ENCODE data around the gene C19orf33.
"Not testable (repeated sequence)": the region's sequence is repeated elsewhere in the genome, so short reads cannot be mapped to it uniquely, and the experiment has no call there.

The C19orf33 gene

DNA sequence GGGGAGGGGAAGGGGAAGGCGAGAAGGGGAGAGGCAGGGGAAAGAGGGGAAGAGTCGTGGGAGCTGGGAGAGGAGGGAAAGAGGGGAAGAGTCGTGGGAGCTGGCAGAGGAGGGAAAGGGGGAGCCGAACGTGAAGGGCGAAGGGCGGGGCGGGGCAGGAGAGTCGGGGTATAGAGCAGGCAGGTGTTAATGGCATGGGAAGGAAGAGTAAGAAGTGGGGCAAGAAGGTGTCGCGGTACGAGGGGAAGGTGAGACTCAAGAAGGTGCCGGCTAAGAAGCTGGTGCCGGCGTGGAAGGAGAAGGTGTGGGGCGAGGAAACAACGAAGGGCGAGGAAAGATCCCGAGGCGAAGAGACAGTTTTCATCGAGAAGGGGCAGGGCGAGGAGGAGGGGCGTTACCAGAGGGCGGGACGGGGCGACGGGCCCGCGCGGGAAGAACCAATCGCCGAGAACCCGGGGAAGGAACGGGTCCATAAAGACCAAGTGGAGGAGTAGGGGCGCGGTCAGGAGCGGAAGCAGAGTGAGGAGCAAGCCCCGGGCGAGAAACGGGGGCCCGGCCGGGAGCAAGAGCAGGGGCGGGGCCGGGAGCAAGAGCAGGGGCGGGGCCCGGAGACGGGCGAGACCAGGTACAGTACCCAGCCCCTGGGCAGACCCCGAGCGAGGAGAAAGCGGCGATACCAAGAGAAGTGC, 32.0 kb downstream of the C19orf33 start:
- in situ Hi-C loops (cut with MboI; ENCODE audit: low sequenced_read_pairs): no loop called here

DNA sequence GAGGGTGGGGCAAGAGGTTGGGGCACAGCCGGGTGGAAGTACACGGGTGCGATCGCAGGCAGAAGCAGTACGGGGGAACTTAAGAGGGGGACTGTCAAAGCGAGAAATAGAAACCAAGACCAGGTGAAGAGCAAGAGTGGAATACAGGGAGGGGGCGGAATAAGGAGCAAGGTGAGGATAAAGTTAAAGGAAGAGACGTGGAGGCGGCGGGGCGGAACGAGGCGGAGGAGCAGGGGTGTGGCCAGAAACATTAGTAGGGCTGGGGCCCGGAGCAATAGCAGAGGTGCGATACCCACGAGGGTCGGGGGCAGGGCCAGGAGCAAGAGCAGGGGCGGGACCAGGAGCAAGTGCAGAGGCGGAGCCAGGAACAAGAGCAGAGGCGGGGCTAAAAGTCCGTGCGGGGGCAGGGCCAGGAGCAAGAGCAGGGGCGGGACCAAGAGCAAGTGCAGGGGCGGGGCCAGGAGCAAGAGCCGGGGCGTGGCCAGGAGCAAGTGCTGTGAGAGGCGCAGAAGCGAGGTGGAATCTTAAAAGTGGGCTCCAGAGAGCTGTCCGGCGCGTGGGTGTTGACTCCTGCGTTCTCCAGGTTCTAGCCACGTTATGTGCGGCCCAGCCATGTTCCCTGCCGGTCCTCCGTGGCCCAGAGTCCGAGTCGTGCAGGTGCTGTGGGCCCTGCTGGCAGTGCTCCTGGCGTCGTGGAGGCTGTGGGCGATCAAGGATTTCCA, 32.7 kb downstream of the C19orf33 start:
- in situ Hi-C loops (cut with MboI; ENCODE audit: low sequenced_read_pairs): no loop called here

DNA sequence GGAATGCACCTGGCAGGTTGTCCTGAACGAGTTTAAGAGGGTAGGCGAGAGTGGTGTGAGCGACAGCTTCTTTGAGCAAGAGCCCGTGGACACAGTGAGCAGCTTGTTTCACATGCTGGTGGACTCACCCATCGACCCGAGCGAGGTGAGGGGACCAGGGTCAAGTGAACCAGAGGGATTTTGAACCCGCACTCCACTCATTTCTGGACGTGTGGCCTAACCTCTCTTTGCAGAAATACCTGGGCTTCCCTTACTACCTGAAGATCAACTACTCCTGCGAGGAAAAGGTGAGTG, 33.3 kb downstream of the C19orf33 start:
- in situ Hi-C loops (cut with MboI; ENCODE audit: low sequenced_read_pairs): no loop called here

DNA sequence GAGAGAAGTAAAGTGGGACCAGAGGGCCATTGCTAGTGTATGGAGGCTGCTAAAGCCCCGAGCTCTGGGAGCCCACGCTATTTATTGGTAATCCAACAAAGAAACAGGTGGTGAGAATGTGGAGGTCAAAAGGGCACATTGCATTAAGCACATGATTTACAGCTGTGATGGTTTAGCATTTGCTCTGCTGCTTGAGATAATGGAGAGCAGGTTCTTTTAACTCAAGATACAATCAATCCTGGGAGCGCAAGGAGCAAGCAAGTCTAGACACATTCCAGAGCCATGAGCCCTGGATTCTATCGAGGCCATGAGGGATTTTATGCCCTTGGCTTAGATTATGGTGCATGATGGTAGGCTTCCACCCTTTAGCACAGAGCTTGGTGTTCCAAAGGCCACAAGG, 35.0 kb downstream of the C19orf33 start:
- in situ Hi-C loops (cut with MboI; ENCODE audit: low sequenced_read_pairs): not testable (repeated sequence)

DNA sequence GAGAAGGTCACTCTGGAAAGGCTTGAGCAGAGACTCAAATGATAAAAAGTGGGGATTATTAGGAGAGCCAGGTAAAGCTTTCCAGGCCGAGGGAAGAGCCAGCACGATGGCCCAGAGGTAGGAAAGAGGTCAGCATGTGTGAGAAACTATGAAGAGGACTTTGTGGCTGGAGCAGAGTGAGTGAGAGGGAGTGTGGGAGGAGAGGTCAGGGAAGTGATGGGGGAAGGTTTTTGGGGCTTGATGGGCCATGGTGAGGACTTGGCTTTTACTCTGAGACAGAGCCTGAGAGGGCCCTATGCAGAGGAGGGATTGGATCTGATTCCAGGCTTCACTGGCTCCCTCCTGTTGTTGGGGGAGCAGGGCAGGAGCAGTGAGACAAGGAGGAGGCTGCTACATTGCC, 36.9 kb downstream of the C19orf33 start:
- in situ Hi-C loops (cut with MboI; ENCODE audit: low sequenced_read_pairs): no loop called here

DNA sequence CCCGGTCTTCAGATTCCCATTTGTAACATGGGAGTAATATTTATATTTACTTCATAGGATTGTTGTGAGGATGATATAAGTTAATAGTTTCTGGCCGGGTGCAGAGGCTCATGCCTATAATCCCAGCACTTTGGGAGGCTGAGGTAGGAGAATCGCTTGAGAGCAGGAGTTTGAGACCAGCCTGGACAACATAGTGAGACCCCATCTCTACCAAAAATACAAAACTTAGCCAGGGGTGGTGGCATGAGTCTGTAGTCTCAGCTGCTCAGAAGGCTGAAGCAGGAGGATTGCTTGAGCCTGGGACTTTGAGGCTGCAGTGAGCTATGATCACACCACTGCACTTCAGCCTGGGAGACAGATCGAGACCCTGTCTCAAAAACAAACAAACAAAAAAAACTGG, 42.8 kb downstream of the C19orf33 start:
- in situ Hi-C loops (cut with MboI; ENCODE audit: low sequenced_read_pairs): no loop called here

DNA sequence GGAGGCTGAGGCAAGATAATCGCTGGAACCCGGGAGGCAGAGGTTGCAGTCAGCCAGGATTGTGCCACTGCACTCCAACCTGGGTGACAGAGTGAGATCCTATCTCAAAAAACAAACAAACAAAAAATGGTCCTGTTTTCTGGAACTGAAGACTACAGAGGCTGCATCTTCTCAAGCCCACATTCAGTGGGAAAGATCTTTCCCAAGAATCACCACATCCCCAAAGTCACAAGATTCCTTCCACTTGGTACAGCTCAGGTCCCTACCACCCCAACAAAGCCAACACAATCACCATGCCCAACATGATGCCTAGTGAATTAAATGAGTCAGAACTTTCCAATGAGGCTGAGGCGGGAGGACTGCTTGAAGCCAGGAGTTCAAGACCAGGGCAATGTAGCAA, 46.8 kb downstream of the C19orf33 start:
- in situ Hi-C loops (cut with MboI; ENCODE audit: low sequenced_read_pairs): loop anchor here (25.0 kb wide), 1 partner anchor 439 kb away; the partner anchor contains the start of genes SIPA1L3 and WDR87

DNA sequence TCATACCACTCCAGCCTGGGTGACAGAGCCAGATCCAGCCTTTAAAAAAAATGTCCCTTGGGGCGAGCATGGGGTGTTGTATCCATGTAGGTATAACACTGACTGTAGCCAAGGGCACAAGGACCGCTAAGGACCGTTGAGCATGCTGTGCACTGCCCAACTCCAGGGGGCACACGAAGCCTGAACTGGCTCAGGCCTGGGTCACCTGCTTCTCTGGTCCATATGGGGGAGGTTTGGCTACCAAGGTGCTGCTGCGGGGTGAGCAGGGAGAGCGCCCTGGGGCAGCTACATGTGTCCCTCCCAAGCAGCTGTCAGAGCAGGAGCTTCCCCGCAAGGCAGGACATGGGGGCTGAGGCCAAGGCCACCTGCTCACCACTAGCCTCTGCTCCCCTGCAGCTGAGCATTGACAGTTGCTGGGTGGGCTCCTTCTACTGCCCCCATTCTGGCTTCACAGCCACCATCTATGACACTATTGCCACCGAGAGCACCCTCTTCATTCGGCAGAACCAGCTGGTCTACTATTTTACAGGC, 47.9 kb downstream of the C19orf33 start:
- in situ Hi-C loops (cut with MboI; ENCODE audit: low sequenced_read_pairs): loop anchor here (25.0 kb wide), 1 partner anchor 440 kb away; the partner anchor contains the start of genes SIPA1L3 and WDR87

DNA sequence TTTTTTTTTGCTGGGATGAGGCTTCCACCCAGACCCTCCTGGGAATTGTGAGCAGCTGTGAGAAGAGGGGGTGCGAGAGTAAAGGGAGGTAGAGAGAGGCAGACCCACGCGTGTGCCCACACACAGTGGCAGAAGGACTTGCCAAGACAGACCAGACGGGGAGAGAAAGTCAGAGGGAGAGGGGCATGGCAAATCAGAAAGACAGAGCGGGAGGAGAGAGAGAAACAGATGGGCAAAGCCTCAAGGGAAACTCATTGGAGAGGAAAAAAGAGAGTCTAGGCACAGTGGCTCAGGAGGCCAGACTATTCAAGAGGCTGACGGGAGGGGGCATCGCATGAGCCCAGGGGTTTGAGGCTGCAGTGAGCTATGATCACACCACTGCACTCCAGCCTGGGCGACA, 48.6 kb downstream of the C19orf33 start:
- in situ Hi-C loops (cut with MboI; ENCODE audit: low sequenced_read_pairs): loop anchor here (25.0 kb wide), 1 partner anchor 440 kb away; the partner anchor contains the start of genes SIPA1L3 and WDR87
